HG02852 (cell line): ENCODE measurements around the gene RAB26.

ENCODE experiments used
- ATAC-seq: cut with Tn5 transposase; IDR thresholded peaks from one replicate; pipeline ENCODE4 v1.9.1; 2021; ENCODE audit warnings: mild to moderate bottlenecking, moderate library complexity; ENCODE audit not compliant: unreplicated experiment

Gene RAB26

DNA sequence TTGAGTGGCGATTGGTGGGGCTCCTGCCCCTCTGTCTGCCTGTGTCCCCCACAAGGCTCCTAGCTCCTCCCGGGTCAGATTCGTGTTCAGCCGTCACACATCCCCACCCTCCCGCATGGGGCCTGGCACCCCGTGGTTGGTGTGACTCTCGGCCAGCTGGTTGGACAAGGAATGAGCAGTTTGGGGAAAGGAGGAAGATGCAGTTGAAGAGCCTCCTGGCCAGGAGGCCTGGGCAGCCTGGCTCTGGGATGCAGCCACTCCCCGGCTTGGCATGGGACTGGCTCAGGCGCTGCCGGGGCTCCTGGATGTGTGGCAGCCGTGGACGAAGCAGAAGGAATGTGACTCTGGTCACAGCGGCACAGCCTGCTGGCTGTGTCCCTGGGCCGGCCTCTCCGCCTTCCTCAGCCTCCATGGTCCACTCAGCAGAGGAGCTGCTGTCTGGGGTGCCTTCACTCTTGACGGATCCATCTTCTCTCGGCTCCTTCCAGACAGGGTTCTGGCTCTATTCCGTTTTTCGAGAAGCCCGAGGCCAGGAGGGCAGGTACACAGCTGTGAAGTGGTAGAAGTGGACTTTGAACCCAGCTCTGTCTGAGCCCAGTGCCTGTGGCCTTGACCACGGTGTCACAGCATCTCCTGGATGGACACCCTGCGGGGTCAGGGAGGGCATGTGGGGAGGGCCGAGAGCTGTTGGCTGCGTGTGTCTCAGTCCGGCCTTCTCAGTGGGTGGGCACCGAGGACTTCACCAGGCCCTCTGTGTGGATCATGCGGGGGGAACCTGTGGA lies 9.2 kb downstream of the RAB26 start:
- ATAC-seq, result no peak

GRCh38 chr16:2158262-2158638 lies 9.8 kb downstream of the RAB26 start:
- no peak for ATAC-seq

- ATAC-seq, result no peak
Measured at GRCh38 chr16:2159175-2159838, 10.9 kb downstream of the RAB26 start.

DNA sequence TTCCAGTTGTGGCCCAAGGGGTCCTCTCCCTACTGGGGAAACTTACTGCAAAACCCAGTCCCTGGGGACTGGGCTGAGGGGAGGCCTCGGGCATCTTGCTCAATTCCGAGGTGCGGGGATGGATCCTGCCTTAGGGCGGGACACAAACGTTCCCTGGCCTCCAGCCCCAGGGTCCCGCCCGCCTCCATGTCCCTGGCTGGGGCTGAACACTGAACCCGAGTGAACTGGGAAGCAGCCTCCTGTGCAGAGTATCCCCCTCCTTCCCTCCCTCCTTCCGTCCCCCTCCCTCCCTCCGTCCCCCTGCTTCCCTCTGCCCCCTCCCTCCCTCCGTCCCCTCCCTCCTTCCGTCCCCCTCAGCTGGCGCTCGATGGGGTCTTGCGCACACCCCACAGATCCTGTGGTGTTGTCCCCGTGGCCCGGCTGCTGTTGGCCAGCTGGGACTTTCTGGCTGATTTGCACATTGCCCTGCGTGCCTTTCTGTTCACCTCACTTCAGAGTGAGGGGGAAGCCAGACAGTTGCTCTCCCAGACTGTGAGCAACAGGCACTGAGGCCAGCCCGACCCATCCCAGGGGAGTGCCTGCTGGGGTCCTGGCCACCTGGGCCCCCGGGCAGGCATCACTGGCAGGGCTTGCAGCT lies 12.6 kb downstream of the RAB26 start:
- ATAC-seq, result no peak

- no peak for ATAC-seq
Measured at GRCh38 chr16:2161911-2162310, 13.5 kb downstream of the RAB26 start.

GRCh38 chr16:2162676-2163118 lies 14.3 kb downstream of the RAB26 start:
- ATAC-seq, result no peak

- ATAC-seq, result no peak
Measured at GRCh38 chr16:2163211-2163881, 14.9 kb downstream of the RAB26 start.

- no peak for ATAC-seq
Measured at GRCh38 chr16:2165861-2166260, 17.4 kb downstream of the RAB26 start.

DNA sequence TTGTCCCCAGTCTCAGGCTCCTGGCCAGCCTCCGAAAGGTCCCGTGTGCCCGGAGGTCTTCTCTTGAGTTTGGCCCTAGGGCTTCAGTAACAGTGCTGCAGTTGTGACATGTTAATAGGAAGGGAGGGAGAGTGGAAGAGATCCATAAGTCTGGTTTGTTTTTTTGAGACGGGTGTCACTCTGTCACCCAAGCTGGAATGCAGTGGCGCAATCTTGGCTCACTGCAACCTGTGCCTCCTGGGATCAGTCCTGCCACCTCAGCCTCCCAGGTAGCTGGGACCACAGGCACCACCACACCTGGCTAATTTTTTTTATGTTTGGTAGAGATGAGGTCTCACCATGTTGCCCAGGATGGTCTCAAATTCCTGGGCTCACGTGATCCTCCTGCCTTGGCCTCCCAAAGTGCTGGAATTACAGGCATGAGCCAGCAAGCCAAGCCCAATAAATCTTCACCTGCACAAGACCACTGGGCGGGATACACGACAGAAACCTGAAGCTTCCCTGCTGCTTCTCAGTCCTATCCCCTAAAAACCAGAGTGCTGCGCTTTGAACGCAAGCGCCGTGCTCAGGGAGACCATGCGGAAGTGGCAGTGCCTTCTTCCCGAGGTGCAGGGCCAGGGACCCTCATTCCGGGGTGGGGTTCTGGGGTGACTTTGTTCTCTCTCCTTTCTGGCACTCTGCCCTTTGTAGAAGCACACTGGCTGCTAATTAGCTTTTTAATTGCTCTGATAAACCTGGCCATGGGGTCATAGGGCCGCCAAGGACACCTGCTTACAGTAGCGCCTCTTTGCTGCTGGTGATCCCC lies 18.0 kb downstream of the RAB26 start:
- ATAC-seq, result no peak

DNA sequence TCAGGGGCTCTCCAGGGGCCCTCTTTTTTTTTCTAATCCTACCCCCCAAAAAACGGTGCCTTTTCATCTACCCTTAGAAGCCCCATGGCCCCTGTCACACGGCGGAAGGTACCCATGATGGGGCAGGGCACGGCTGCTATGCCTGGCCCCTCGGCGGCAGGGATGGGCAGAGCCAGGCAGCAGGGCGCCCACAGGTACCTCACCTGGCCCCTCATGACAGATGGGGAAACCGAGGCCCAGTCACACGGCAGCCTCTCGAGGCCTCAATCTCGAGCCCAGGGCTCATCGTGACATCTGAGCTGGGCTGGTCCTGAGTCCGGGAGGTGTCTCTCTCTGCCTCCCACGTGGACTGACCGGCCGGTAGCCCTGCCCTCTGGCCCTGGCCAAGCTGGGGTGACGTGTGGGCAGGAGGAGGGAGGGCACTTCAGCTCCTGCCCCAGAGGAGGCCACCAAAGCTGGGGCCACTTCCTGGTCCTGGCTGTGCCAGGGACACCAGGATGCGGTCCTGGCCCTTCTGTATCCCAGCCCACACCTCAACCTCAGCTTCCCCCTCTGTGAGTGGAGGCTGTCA lies 18.7 kb downstream of the RAB26 start:
- no peak for ATAC-seq

- no peak for ATAC-seq
Measured at GRCh38 chr16:2170080-2170479, 21.7 kb downstream of the RAB26 start.

DNA sequence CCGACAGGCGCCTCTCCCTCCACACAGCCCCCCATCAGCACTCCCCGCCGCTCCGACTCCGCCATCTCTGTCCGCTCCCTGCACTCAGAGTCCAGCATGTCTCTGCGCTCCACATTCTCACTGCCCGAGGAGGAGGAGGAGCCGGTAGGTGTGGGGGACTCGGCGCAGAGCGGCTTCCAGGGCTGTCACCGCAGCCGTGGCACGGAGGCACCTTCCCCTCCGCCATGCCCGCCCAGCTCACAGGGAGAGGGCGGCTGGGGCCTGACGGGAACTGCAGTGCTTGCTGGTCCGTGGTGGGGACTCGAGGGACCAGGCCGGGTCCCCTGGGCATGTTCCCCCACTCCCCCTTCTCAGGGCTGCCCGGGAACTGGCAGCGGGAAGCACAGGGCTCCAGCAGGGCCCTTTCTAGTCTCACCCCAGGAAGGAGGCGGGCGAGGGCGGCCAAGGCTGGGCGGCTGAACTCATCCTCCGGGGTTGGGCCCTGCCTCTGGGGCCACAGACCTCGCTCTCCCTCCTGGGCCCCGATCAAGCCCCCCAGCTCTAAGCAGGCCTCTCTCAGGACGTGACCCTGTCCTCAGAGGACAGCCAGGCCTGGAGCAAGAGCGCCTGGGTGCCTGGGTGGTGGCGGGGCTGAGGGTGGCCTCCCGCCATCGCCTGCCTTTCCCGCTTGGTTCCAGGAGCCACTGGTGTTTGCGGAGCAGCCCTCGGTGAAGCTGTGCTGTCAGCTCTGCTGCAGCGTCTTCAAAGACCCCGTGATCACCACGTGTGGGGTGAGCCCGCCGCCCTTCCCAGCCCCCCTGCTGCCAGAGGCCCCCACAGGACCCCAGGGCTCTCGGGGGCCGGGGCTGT lies 22.4 kb downstream of the RAB26 start:
- ATAC-seq, result no peak

DNA sequence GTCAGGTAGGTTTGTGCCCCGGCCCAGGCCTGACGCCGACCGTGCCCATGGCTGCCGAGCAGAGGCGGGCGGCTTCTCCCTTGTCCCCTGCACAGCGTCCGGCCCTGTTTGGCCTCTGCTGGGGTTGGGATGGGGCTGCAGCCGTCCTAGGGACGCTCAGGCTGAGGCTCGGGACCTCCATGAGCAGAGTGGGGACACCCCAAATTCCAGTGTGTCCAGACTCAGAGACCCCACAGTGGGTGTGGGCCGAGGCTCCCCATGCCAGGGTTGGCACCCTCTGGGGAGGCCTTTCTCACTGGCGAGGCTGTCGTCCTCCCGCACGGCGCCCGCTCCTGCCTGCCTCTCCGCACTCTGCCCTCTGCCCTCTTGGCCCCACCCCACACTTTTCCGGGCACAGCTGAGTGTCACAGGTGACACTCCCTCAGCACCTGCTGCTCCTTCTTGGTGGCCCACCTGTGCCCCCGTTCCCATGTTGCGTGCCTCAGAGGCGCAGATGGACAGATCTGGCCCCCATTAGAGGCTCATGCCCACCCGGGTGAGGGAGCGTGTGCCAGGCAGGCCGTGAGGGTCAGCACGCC lies 23.3 kb downstream of the RAB26 start:
- no peak for ATAC-seq

- no peak for ATAC-seq
Measured at GRCh38 chr16:2172688-2173335, 24.4 kb downstream of the RAB26 start.

DNA sequence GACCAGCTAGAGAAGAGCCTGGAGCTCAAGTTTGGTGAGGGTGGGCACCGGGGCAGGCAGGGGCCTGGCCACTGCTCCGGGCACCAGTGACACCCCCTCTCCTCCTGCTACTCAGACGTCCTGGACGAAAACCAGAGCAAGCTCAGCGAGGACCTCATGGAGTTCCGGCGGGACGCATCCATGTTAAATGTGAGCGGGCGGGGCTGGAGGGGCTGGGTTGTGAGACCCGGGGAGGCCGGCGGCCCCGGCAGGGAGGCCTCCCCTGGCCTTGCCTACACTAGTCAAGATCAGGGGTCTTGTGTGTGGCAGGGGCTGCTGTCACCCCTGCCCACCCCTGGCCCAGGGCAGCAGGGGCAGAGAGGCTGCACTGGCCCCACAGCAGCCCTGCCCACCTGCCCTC lies 24.9 kb downstream of the RAB26 start:
- ATAC-seq, result no peak

DNA sequence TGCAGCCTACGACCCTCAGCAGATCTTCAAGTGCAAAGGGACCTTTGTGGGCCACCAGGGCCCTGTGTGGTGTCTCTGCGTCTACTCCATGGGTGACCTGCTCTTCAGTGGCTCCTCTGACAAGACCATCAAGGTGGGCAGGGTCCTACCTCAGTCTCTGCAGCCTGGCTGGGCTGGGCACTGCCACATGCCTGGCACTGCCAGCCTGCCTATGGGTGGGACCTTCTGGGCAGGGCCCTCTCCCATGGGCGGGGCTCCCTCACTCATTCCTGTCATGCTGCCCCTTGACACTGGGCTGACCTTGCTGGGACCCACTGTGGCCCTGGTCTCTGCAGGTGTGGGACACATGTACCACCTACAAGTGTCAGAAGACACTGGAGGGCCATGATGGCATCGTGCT lies 25.5 kb downstream of the RAB26 start:
- ATAC-seq, result no peak

DNA sequence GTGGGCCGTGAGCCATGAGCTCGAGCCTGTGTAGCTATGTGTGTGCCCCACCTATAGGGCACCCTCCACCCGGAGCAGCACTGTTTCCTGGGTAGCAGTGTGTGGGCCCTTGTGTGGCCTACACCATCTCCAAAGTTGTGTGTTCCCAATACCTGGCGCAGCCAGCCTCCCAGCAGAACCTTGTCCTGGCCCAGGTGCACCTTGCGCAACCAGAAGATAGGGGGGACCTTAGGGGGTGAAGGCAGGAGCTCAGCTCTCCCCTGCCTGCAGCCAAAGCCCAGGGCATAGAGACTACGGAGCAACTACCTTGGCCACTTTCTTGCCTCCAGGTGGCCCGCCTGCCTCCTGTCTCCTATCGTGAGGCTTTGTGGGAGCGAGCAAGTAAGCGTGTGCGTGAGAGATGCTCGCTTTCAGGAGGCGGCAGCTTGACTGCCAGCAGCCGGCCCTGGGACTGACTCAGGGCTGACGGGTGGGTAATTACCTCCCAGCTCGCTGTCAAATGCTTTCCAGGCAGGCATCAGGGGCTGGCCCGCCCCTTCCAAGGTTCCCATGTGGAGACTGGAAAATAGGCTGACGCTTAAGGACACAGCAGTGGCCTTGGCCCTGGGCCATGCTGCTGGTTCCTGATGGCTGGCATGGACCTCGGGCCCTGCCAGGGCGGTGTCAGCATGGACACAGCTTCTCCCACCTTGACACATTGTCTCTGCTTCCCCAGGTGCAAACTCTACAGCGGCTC lies 26.1 kb downstream of the RAB26 start:
- no peak for ATAC-seq

GRCh38 chr16:2175454-2175853 lies 27.0 kb downstream of the RAB26 start:
- no peak for ATAC-seq
